Liver (tissue), 3 donors: ENCODE results near the gene CBL.

Source experiments
- CTCF ChIP-seq: fragments of 150-350 bp; IDR thresholded peaks from 2 replicates; pipeline ENCODE4 v1.5.1; 2017; ENCODE audit warnings: improper control_type of control experiment, low read depth, low read length; ENCODE audit not compliant: missing input control
- FOXA1 ChIP-seq: IDR thresholded peaks from 2 replicates; pipeline ENCODE4 v1.6.1; 2016; ENCODE audit warnings: antibody characterized with exemption
- GABPA ChIP-seq, 2 donors: IDR thresholded peaks in 1 of 2; conservative IDR thresholded peaks in 1 of 2; 2 replicates each; pipeline ENCODE4 v1.6.1; 2016; ENCODE audit warnings: antibody characterized with exemption in 2 of 2, mild to moderate bottlenecking in 1 of 2, moderate library complexity in 1 of 2
- HNF4G ChIP-seq: IDR thresholded peaks from 2 replicates; pipeline ENCODE4 v1.6.1; 2016; ENCODE audit warnings: antibody characterized with exemption
- JUND ChIP-seq, 2 donors: IDR thresholded peaks; 2 replicates each; pipeline ENCODE4 v1.6.1; 2016; ENCODE audit warnings: antibody characterized with exemption in 2 of 2
- MAX ChIP-seq: IDR thresholded peaks from 2 replicates; pipeline ENCODE4 v1.6.1; 2016; ENCODE audit warnings: antibody characterized with exemption
- NR2F2 ChIP-seq: IDR thresholded peaks from 2 replicates; pipeline ENCODE4 v1.6.1; 2016; ENCODE audit warnings: antibody characterized with exemption
- RAD21 ChIP-seq, 2 donors: IDR thresholded peaks; 2 replicates each; pipeline ENCODE4 v1.6.1; 2016; ENCODE audit warnings: antibody characterized with exemption in 2 of 2, mild to moderate bottlenecking in 2 of 2
- REST ChIP-seq: IDR thresholded peaks from 2 replicates; pipeline ENCODE4 v1.6.1; 2016; ENCODE audit warnings: antibody characterized with exemption, mild to moderate bottlenecking
- RXRA ChIP-seq, 2 donors: IDR thresholded peaks; 2 replicates each; pipeline ENCODE4 v1.6.1; 2017 to 2018; ENCODE audit warnings: antibody characterized with exemption in 2 of 2, mild to moderate bottlenecking in 1 of 2
- SP1 ChIP-seq: IDR thresholded peaks from 2 replicates; pipeline ENCODE4 v1.6.1; 2018; ENCODE audit warnings: antibody characterized with exemption, mild to moderate bottlenecking
- TAF1 ChIP-seq: conservative IDR thresholded peaks from 2 replicates; pipeline ENCODE4 v1.6.1; 2016; ENCODE audit warnings: antibody characterized with exemption, mild to moderate bottlenecking
- YY1 ChIP-seq: IDR thresholded peaks from 2 replicates; pipeline ENCODE4 v1.6.1; 2016; ENCODE audit warnings: antibody characterized with exemption, mild to moderate bottlenecking
- ZBTB33 ChIP-seq: IDR thresholded peaks from 2 replicates; pipeline ENCODE4 v1.6.1; 2016; ENCODE audit warnings: antibody characterized with exemption
- donor health status: healthy.
- donor health status: healthy.

- no peak for TF ChIP-seq CTCF
- TF ChIP-seq YY1 = no peak
- no peak for TF ChIP-seq TAF1
- TF ChIP-seq SP1 = no peak
- TF ChIP-seq HNF4G = no peak
- no peak for TF ChIP-seq GABPA (IDR thresholded peaks at IDR 0.05 in 1 of 2, conservative IDR thresholded peaks at IDR 0.05 in 1 of 2)
- no peak for TF ChIP-seq REST
- no peak for TF ChIP-seq ZBTB33
- no peak for TF ChIP-seq MAX
- no peak for TF ChIP-seq NR2F2
- no peak for TF ChIP-seq RAD21 (IDR thresholded peaks at IDR 0.05)
- TF ChIP-seq JUND (IDR thresholded peaks at IDR 0.05) = no peak
- no peak for TF ChIP-seq FOXA1
- TF ChIP-seq RXRA (IDR thresholded peaks at IDR 0.05) = no peak
These were observed 1.3 kb downstream of the CBL start for GRCh38 chr11:119207415-119207960.
